ENCODE data around the gene FASTKD3.

The FASTKD3 gene

DNA sequence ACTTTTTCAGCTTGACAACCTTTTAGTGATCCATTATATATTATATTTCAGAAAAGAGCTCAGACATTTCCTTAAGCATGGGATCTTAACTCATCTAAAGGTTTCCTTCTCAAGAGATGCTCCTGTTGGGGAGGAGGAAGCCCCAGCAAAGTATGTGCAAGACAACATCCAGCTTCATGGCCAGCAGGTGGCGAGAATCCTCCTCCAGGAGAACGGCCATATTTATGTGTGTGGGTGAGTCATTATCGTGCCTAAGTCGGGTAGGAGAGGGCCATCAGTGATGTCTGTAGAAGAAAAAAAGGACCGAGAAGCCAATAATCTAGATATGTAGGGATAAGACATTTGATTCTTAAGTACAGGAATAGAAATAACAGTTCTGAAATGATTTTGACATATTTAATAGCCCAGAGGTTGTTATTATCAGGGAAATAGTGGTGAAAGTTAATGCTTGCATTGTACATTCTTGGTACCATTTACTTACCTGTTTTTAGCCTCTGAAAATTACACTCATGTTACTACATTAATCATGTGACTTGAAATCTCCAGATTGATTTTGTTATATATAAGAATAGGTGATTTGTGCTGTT lies 28.3 kb upstream of the FASTKD3 start:
- no peak for TF ChIP-seq TAF1 (IDR thresholded peaks at IDR 0.05; ENCODE audit: borderline replicate concordance, insufficient read depth, low read length)

DNA sequence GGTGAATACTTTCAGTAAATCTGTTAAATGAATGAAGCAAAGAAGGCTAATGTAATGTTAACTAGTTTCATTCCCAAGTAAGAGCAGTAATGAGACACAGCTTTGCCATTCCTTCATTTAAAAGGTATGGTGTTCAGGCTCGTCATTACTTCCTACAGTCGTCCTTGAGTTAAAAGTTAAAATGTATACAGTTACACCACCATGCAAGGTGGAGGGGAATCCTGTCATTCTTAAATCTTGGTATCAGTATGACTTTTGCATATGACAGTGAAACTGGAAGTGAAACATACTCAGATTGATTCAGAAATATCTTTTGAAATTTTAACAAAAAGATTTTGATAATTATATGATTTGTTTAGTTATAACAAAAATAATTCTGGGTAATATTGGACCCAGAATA lies 26.0 kb upstream of the FASTKD3 start:
- TF ChIP-seq, protein P1, sequence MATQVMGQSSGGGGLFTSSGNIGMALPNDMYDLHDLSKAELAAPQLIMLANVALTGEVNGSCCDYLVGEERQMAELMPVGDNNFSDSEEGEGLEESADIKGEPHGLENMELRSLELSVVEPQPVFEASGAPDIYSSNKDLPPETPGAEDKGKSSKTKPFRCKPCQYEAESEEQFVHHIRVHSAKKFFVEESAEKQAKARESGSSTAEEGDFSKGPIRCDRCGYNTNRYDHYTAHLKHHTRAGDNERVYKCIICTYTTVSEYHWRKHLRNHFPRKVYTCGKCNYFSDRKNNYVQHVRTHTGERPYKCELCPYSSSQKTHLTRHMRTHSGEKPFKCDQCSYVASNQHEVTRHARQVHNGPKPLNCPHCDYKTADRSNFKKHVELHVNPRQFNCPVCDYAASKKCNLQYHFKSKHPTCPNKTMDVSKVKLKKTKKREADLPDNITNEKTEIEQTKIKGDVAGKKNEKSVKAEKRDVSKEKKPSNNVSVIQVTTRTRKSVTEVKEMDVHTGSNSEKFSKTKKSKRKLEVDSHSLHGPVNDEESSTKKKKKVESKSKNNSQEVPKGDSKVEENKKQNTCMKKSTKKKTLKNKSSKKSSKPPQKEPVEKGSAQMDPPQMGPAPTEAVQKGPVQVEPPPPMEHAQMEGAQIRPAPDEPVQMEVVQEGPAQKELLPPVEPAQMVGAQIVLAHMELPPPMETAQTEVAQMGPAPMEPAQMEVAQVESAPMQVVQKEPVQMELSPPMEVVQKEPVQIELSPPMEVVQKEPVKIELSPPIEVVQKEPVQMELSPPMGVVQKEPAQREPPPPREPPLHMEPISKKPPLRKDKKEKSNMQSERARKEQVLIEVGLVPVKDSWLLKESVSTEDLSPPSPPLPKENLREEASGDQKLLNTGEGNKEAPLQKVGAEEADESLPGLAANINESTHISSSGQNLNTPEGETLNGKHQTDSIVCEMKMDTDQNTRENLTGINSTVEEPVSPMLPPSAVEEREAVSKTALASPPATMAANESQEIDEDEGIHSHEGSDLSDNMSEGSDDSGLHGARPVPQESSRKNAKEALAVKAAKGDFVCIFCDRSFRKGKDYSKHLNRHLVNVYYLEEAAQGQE (IDR thresholded peaks at IDR 0.05; ENCODE audit: insufficient read depth in 1 of 2, low read depth in 2 of 2, low read length in 2 of 2) = no peak
- TF ChIP-seq TAF1 (IDR thresholded peaks at IDR 0.05; ENCODE audit: borderline replicate concordance, insufficient read depth, low read length) = no peak
- TF ChIP-seq POLR2AphosphoS5 (IDR thresholded peaks at IDR 0.05; ENCODE audit: low read depth, low read length) = no peak
- no peak for TF ChIP-seq FOXP2 (optimal IDR thresholded peaks at IDR 0.05; ENCODE audit: borderline replicate concordance, extremely low read depth, extremely low read length, insufficient read depth)
- no peak for TF ChIP-seq SIN3A (IDR thresholded peaks at IDR 0.05; ENCODE audit: borderline replicate concordance, insufficient read depth, low read length)

DNA sequence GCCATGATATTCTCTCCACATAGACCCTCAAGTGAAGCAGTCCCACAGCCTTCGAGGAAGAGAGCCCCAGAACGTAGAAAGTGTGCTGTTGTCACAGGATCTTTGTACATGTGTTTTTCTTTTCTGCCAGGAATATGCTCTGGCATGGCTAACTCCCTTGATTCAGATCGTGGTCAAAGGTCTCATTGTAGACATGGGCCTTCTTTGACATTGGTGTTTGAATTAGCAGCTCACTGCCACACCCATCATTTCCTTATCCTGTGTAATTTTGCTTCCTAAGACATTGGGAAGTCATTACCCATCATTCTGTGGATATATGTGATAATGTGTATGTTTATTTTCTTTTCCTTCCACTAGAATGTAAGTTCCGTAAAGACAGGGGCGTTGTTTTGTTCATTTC lies 25.6 kb upstream of the FASTKD3 start:
- no peak for TF ChIP-seq SIN3A (IDR thresholded peaks at IDR 0.05; ENCODE audit: borderline replicate concordance, insufficient read depth, low read length)
- TF ChIP-seq, protein P1 (IDR thresholded peaks at IDR 0.05; ENCODE audit: insufficient read depth in 1 of 2, low read depth in 2 of 2, low read length in 2 of 2) = no peak
- no peak for TF ChIP-seq POLR2AphosphoS5 (IDR thresholded peaks at IDR 0.05; ENCODE audit: low read depth, low read length)
- no peak for TF ChIP-seq TAF1 (IDR thresholded peaks at IDR 0.05; ENCODE audit: borderline replicate concordance, insufficient read depth, low read length)
- TF ChIP-seq FOXP2 (optimal IDR thresholded peaks at IDR 0.05; ENCODE audit: borderline replicate concordance, extremely low read depth, extremely low read length, insufficient read depth) = no peak

GRCh38 chr5:7888901-7889300 lies 20.1 kb upstream of the FASTKD3 start:
- TF ChIP-seq POLR2AphosphoS5 (IDR thresholded peaks at IDR 0.05; ENCODE audit: low read depth, low read length) (no peak), FOXP2 (optimal IDR thresholded peaks at IDR 0.05; ENCODE audit: borderline replicate concordance, extremely low read depth, extremely low read length, insufficient read depth) (no peak), SIN3A (IDR thresholded peaks at IDR 0.05; ENCODE audit: borderline replicate concordance, insufficient read depth, low read length) (no peak), TAF1 (IDR thresholded peaks at IDR 0.05; ENCODE audit: borderline replicate concordance, insufficient read depth, low read length) (no peak)
- TF ChIP-seq, protein P1 (IDR thresholded peaks at IDR 0.05; ENCODE audit: insufficient read depth in 1 of 2, low read depth in 2 of 2, low read length in 2 of 2) = no peak

GRCh38 chr5:7886849-7887475 lies 18.1 kb upstream of the FASTKD3 start:
- TF ChIP-seq SIN3A (IDR thresholded peaks at IDR 0.05; ENCODE audit: borderline replicate concordance, insufficient read depth, low read length) (no peak), TAF1 (IDR thresholded peaks at IDR 0.05; ENCODE audit: borderline replicate concordance, insufficient read depth, low read length) (no peak), FOXP2 (optimal IDR thresholded peaks at IDR 0.05; ENCODE audit: borderline replicate concordance, extremely low read depth, extremely low read length, insufficient read depth) (no peak), POLR2AphosphoS5 (IDR thresholded peaks at IDR 0.05; ENCODE audit: low read depth, low read length) (no peak)
- TF ChIP-seq, protein P1 (IDR thresholded peaks at IDR 0.05; ENCODE audit: insufficient read depth in 1 of 2, low read depth in 2 of 2, low read length in 2 of 2) = no peak
